HepG2 (cell line): ENCODE measurements around the gene PRSS27.

Source experiments
- FOXK1 ChIP-seq: sonication (generic); formaldehyde crosslinking; IDR thresholded peaks from 2 replicates; pipeline ENCODE4 v1.4.0; 2020; ENCODE audit warnings: low read depth, missing genetic modification reagents, borderline replicate concordance
- REPIN1 ChIP-seq: sonication (generic); formaldehyde crosslinking; IDR thresholded peaks from 2 replicates; pipeline ENCODE4 v1.8.0; 2022; ENCODE audit warnings: missing genetic modification reagents, low read depth, mild to moderate bottlenecking, borderline replicate concordance

DNA sequence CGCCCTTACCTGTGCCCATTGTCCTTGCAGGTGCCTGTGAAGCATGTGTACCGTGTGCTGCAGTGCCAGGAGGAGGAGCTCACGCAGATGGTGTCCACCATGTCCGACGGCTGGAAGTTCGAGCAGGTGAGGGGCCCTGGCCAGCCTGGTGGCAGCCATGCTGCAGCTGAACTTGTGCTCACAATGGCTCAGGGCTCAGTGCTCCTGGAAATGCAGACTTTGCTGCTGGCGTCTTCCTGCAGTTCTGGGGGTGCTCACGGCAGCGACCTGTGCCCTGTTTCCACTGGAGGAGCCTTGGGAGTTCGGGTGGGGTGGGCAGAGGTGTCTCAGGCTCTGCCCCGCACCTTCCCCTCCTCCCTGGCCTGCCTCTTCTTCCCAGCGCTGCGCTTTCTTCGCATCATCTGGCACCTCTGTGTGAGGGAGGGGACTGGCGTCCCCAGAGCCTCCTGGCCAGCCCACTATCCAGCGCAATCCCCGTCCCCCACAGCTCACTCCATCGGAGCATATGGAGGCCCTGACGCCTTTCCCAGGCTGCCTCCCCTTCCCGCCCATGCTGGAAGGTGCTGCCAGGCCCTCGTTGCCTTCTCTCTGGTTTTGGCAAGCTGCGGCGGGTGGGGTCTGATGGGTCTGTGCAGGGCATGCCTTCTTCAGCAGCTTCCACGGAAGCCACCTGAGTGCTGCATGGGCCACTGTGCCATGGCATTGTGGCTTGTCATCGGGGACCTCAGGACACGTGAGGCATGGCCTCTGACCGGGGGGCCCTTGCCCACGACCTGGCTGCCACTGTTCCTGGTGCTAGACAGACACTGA, 20.0 kb downstream of the PRSS27 start:
- no peak for TF ChIP-seq FOXK1 (CRISPR knock-in tag)
- TF ChIP-seq REPIN1 (CRISPR knock-in tag), result no peak
